Measurements from ENCODE around the gene FCAMR.

- TF ChIP-seq CTCF (IDR thresholded peaks at IDR 0.05; ENCODE audit: extremely low read depth in 1 of 2, insufficient read depth in 1 of 2, low read depth in 1 of 2, low read length in 2 of 2) (no peak), POLR2AphosphoS5 (IDR thresholded peaks at IDR 0.05; ENCODE audit: insufficient read depth, low read depth, low read length) (no peak), EZH2 (IDR thresholded peaks at IDR 0.05; ENCODE audit: borderline replicate concordance, low read depth, low read length, severe bottlenecking) (no peak), MAX (IDR thresholded peaks at IDR 0.05; ENCODE audit: insufficient read depth, insufficient read length) (no peak), GATA2 (IDR thresholded peaks at IDR 0.05; ENCODE audit: insufficient read depth, insufficient read length, low read depth, low read length) (no peak), POLR2A (IDR thresholded peaks at IDR 0.05; ENCODE audit: low read depth, low read length) (no peak), JUN (IDR thresholded peaks at IDR 0.05; ENCODE audit: borderline replicate concordance, insufficient read depth, insufficient read length, low read depth) (no peak)
These were observed 18.8 kb downstream of the FCAMR start for GRCh38 chr1:206951318-206952100.

Data from endothelial cell of umbilical vein (primary cell).